ENCODE measurements around the gene FAM83E. TPM values are rescaled to one million over a fixed set of nuclear protein-coding genes. Genes with fewer than 3 reads are reported as not detected.

The FAM83E gene
- total and polyA plus RNA-seq, 2 of the 8 experiments (the other 6 are each of a cell fraction or from before 2014, with no cell fraction given) = 1.8 to 5.3 TPM

GRCh38 chr19:48611872-48612271 lies 3.0 kb downstream of the FAM83E start:
- CTCF ChIA-PET (ENCODE audit: partially characterized antibody) = interaction anchor here (1.2 to 7.2 kb wide), 2 partner anchors 21 to 106 kb away, joined by 3 to 37 read pairs; no protein-coding TSS in a partner anchor
- no peak overlapping the region for H3K9ac ChIP-seq (replicated peaks in 1 of 4; ENCODE audit: extremely low read depth in 1 of 4, low read depth in 3 of 4, low read length in 3 of 4)
- no peak overlapping the region for H2BK12ac ChIP-seq (ENCODE audit: low read depth, low read length)

More at GRCh38 chr19:48611872-48612271, 3.0 kb downstream of the FAM83E start:
- H4K20me1 ChIP-seq (replicated peaks in 1 of 2; ENCODE audit: control insufficient read depth in 1 of 2, insufficient read depth in 2 of 2, low read length in 2 of 2) = peaks cover 15 to 24% of the 10 kb centered on the region in 2 experiments
- H3K4me1 ChIP-seq (replicated peaks in 1 of 4; ENCODE audit: control insufficient read depth in 3 of 4, insufficient read depth in 4 of 4, low read length in 3 of 4) = peaks cover 0 to 34% (median 27%) of the 10 kb centered on the region in 4 experiments; a peak in 6 of 7 replicates
- no peak overlapping the region for H4K91ac ChIP-seq (replicated peaks; ENCODE audit: insufficient read length, low read length)
- H3K9me3 ChIP-seq (ENCODE audit: insufficient read depth in 2 of 2, low read depth in 1 of 2, low read length in 1 of 2) = no peaks in the 10 kb centered on the region
- no peak overlapping the region for H3K18ac ChIP-seq (ENCODE audit: extremely low read depth, low read length)
- H3K27ac ChIP-seq (ENCODE audit: low read depth, low read length) = no peak overlapping the region
- no peak overlapping the region for H3K4ac ChIP-seq (replicated peaks; ENCODE audit: insufficient read length, low read depth, low read length)
- H3K27me3 ChIP-seq (replicated peaks in 1 of 4; ENCODE audit: control insufficient read depth in 3 of 4, extremely low read depth in 1 of 4, insufficient read depth in 3 of 4, low read length in 3 of 4) = no peaks in the 10 kb centered on the region
- TF ChIP-seq SIN3A (conservative IDR thresholded peaks at IDR 0.05 in 1 of 2, IDR thresholded peaks at IDR 0.05 in 1 of 2; ENCODE audit: low read depth in 1 of 2, low read length in 2 of 2) = no peak
- TF ChIP-seq YY1 (IDR thresholded peaks at IDR 0.05; ENCODE audit: low read depth, low read length) = no peak
- no peak for TF ChIP-seq MAX (IDR thresholded peaks at IDR 0.05)
- TF ChIP-seq EP300 (IDR thresholded peaks at IDR 0.05; ENCODE audit: borderline replicate concordance in 1 of 2, low read depth in 2 of 2, low read length in 2 of 2) = no peak
- no peak for TF ChIP-seq TCF12 (IDR thresholded peaks at IDR 0.05; ENCODE audit: low read depth, low read length)
- TF ChIP-seq SRF (IDR thresholded peaks at IDR 0.05; ENCODE audit: low read depth, low read length) = no peak
- TF ChIP-seq RXRA (IDR thresholded peaks at IDR 0.05; ENCODE audit: insufficient read depth, low read depth, low read length) = no peak
- no peak for TF ChIP-seq ASH2L (IDR thresholded peaks at IDR 0.05; ENCODE audit: low read length)
- TF ChIP-seq CHD2 (IDR thresholded peaks at IDR 0.05; ENCODE audit: low read length) = no peak
- peaks cover 13 to 19% (median 15%) of the 10 kb centered on the region in 4 experiments for H3K36me3 ChIP-seq (ENCODE audit: control insufficient read depth in 2 of 4, insufficient read depth in 4 of 4, low read length in 3 of 4)
- no peak overlapping the region for H2BK15ac ChIP-seq (ENCODE audit: low read length)
- no peak overlapping the region for H2BK120ac ChIP-seq (replicated peaks; ENCODE audit: low read depth, low read length)
- no peak overlapping the region for H2AFZ ChIP-seq (ENCODE audit: low read length)
- H3K23ac ChIP-seq (ENCODE audit: insufficient read length) = no peak overlapping the region
- H2AK5ac ChIP-seq (ENCODE audit: low read depth, low read length) = no peak overlapping the region
- H3K79me2 ChIP-seq (ENCODE audit: control insufficient read depth in 1 of 2, insufficient read depth in 2 of 2, low read length in 2 of 2) = peaks cover under 1 to 8% of the 10 kb centered on the region in 2 experiments; a peak in 3 of 4 replicates
- H3K14ac ChIP-seq (ENCODE audit: insufficient read length) = no peak overlapping the region
- 91% methylated on average over 14 of the region's 14 CpGs; no CpG with 5 or more reads in 1 of the 2 experiments for WGBS, 2 experiments (ENCODE audit: extremely low coverage in 1 of 2, insufficient coverage in 1 of 2, insufficient read length in 1 of 2, insufficient replicate concordance in 2 of 2, low coverage in 1 of 2, low lambda C conversion rate in 2 of 2, missing lambda C conversion rate in 1 of 2)
- H4K8ac ChIP-seq (ENCODE audit: extremely low read depth, insufficient read depth, low read length) = no peak overlapping the region
- no peak overlapping the region for H3K4me3 ChIP-seq (ENCODE audit: extremely low read depth in 1 of 4, insufficient read depth in 2 of 4, low read depth in 3 of 4, low read length in 4 of 4)
- POLR2A ChIA-PET (ENCODE audit: partially characterized antibody) = interaction anchor here (4.2 to 30.9 kb wide), 4 partner anchors 1 to 122 kb away, joined by 14 to 788 read pairs (median 424); partner anchors contain the start of genes DBP, FAM83E, RPL18 and SPACA4
- DNase-seq (ENCODE audit: low read depth in 1 of 2, low spot score in 2 of 2) (no peak), FAIRE-seq (no peak)
- no peak overlapping the region for H3K56ac ChIP-seq (replicated peaks; ENCODE audit: insufficient read length, low read depth, low read length)
- H4K5ac ChIP-seq (ENCODE audit: insufficient read length, low read depth, low read length) = no peak overlapping the region
- no peak overlapping the region for H2BK5ac ChIP-seq (ENCODE audit: low read depth, low read length)
- no peaks in the 10 kb centered on the region for H3K79me1 ChIP-seq (ENCODE audit: low read depth, low read length)
- H3K4me2 ChIP-seq (ENCODE audit: insufficient read depth in 1 of 2, low read depth in 2 of 2, low read length in 2 of 2) = no peak overlapping the region
- no peaks in the 10 kb centered on the region for H3K23me2 ChIP-seq (ENCODE audit: low read depth, low read length)
- H2BK20ac ChIP-seq (ENCODE audit: low read length) = no peak overlapping the region
